C4-2B (cell line): ENCODE data around the gene PALLD.

Experiments
- H3K27ac ChIP-seq: fragments of 450-650 bp; 2 replicates; pipeline ENCODE4 v1.5.1; 2017
- ZFX ChIP-seq: fragments of 450-650 bp; IDR thresholded peaks from 2 replicates; pipeline ENCODE4 v1.6.1; 2017
- TF ChIP-seq, protein P1 (sequence below): fragments of 450-650 bp; conservative IDR thresholded peaks from 2 replicates; pipeline ENCODE4 v1.5.1; 2017; ENCODE audit warnings: mild to moderate bottlenecking

Gene PALLD

DNA sequence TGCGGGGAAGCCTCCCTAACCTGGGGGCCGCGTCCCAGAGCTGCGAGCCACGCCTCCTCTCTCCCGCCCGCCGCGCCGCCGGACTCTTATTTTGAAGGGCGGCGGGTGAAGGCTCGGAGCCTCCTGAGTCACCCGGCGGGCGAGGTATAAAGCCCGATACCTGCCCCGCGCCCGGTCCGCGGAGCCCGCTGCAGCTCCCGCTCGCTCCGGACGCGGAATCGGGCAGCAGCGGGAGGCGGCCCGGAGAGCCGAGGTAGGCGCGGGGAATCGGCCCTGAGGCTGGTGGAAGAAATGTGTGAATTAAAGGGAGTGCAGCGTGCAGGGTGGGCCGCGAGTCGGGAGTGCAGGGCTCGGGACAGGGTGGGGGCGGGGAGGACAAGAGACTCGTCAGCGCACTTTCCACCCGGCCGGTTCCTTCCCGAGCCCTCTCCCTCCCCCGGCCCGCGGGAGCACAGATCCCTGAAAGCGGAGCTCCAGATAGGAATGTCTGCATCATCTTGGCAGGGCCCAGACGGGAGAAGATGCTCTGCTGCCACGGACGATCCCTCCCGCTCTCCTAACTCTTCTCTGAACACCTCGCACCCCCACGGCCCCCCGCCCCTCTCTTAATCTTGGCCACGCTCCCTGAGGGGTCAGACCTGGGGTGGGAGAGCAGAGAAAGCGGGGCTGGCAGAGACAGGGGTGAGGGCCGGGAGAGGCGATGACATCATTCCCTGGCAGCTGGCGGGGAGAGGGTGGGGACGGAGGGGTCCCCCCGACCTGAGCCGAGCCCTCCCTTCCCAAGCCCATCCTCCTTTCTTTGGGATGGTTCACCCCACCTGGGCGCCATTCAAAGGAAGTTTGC lies 335.3 kb downstream of the PALLD start:
- TF ChIP-seq, protein P1, sequence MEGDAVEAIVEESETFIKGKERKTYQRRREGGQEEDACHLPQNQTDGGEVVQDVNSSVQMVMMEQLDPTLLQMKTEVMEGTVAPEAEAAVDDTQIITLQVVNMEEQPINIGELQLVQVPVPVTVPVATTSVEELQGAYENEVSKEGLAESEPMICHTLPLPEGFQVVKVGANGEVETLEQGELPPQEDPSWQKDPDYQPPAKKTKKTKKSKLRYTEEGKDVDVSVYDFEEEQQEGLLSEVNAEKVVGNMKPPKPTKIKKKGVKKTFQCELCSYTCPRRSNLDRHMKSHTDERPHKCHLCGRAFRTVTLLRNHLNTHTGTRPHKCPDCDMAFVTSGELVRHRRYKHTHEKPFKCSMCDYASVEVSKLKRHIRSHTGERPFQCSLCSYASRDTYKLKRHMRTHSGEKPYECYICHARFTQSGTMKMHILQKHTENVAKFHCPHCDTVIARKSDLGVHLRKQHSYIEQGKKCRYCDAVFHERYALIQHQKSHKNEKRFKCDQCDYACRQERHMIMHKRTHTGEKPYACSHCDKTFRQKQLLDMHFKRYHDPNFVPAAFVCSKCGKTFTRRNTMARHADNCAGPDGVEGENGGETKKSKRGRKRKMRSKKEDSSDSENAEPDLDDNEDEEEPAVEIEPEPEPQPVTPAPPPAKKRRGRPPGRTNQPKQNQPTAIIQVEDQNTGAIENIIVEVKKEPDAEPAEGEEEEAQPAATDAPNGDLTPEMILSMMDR, result no peak
- TF ChIP-seq ZFX, result peak; percentile 5; the same call in 1 of the 2 replicates
- H3K27ac ChIP-seq, result peak overlapping the region; percentile 78

DNA sequence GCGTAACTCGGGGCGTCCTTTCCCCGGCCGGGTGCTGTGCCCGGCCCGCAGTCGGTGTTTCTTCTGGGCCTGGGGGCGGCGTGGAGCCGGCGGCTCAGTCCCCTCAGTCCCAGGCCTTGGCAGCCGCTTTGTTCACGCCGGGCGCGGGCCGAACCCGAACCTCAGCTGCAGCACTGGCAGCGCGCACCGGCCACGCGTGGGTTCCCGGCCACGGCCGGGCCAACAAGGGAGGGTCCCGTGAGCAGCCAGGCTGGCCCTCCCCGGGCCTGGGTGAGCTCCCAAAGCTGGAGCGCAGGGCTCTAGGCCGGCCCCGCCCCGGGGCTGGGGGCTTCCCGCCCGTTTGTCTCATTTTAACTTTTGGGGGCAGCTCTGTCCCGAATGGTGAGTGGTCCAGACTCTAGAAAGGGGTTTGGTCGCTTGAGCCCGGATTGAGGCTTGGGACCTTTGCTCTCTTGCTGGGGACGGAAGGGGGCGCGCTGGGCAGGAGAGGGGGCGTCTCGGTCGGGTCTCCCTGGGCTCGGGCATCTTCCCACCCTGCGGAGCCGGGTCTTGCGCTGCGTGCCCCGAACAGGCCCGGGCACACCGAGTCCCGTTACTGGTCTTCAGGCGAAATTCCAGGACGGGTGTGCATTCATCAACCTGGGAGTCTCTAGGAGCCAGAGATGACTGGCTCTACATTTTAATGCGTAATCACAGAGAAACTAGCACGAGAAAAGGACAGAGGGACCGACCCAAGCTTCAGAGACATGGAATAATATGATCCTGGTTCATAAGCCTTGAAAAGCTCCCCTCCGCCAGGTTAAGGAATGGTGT lies 336.1 kb downstream of the PALLD start:
- H3K27ac ChIP-seq, result peak overlapping the region; percentile 78
- no peak for TF ChIP-seq ZFX
- TF ChIP-seq, protein P1, result no peak

DNA sequence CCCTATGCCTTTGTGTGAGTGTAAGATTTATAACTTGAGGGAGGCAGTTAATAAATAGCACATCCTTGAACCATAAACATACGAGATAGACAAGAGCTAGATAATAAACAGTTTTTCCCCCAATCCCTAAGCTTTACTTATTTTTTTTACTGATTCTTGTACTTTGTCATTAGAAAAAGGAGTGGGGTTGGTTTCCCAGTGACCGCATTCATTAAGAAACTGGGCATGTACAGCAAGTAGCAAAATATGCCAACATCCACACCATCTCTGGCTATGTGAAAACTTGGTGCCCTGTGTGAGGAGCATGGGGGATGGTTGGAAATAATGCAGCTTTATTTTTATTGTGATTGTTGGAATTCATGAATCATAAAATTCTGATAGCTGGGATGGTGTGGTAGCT lies 337.0 kb downstream of the PALLD start:
- TF ChIP-seq, protein P1, result no peak
- no peak for TF ChIP-seq ZFX
- H3K27ac ChIP-seq, result no peak overlapping the region

DNA sequence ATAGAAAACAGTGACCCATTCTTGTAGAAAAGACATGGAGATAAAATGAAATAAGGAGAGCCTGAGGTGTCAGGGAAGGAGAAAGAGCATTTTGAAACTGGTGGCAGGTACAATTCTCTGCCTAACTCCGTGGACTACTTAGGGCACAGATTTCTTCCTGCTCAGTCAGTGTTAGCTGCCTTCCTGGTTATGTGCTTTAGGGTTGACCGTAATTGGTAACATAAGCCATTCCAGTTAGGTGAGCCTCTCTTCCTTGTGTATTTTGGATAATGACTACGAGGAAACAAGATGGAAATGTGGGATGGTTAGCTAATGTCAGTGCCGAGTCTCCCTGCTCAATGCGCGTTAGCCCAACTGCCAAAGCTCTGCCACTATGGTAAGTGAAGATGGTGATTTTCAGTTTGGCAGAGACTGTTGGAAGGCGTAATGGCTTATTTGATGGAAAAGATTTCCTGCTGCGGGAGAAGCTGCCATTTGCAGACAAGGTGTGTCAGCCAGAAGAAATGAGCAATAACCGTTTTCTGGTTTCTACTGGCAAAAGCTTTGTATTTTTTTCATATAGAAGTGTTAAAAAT lies 339.1 kb downstream of the PALLD start:
- no peak for TF ChIP-seq ZFX
- TF ChIP-seq, protein P1, result no peak
- H3K27ac ChIP-seq, result peak overlapping the region; percentile 67

DNA sequence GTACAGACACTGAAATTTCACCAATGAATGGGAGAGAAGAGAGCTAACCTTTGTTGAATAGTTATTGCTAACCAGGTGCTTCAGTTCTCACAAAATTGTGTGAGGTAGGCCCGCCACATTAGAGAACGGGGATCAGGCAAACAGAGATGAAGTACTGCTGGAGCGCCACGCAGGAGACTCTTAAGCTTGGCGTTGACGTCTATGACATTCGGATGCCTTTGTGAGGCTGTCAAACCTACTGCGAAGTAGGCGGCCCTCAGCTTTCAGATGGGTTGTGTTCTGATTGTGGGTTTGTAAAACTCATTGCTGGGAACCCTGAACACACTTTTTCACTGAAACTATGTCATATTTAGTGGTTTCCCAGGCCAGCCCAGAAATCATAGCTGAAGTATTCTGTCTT lies 339.6 kb downstream of the PALLD start:
- TF ChIP-seq, protein P1, result no peak
- TF ChIP-seq ZFX, result no peak
- H3K27ac ChIP-seq, result peak overlapping the region; percentile 67; the same call in 1 of the 2 replicates

DNA sequence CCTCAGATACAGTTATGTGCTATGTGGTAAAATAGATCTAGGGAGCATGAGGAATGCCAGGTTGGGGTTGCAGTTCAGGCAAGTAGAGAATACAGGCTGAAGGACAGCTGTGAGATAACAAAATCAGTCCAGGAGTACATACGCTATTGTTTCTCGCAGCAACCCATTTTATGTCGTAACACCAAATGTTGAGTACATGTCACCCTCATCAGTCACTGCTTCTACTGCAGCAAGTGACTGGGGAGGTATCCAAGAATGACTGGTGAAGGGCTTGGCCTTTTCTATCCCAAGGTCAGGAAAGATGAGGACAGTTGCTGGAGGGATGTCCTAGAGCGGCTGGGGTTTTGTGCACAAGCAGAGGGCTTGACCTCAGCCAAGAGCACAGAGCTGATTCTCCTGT lies 341.1 kb downstream of the PALLD start:
- H3K27ac ChIP-seq, result no peak overlapping the region
- no peak for TF ChIP-seq ZFX
- TF ChIP-seq, protein P1, result no peak
